Keratinocyte (primary cell): ENCODE results near the gene CXCL1. TPM values are rescaled to one million over a fixed set of nuclear protein-coding genes. Genes with fewer than 3 reads are reported as not detected.

Experiments used
- DNase-seq: peaks from one replicate; pipeline ENCODE4 v3.0.0-alpha.2; 2011; ENCODE audit warnings: low read depth, missing footprints, low spot score
- FAIRE-seq: peaks from 2 replicates; lab custom pipeline; 2011; peaks lifted over from hg19 to GRCh38; lab: Jason Lieb, UNC
- H2AFZ ChIP-seq: 2 replicates; pipeline ENCODE4 v1.6.0; 2012; ENCODE audit warnings: low read length, control low read depth, inconsistent platforms; ENCODE audit not compliant: control insufficient read depth
- H3K27ac ChIP-seq: 2 replicates; pipeline ENCODE4 v1.5.1; 2011; ENCODE audit warnings: low read length; ENCODE audit not compliant: control insufficient read depth, insufficient read depth
- H3K27me3 ChIP-seq: 3 replicates; pipeline ENCODE4 v1.6.0; 2011; ENCODE audit warnings: low read length; ENCODE audit not compliant: control insufficient read depth, insufficient read depth; ENCODE audit errors: extremely low read depth
- H3K36me3 ChIP-seq, 2 experiments: 2 replicates in 1 of 2; 3 replicates in 1 of 2; pipeline ENCODE4 v1.5.1; 2011; ENCODE audit warnings: low read length in 2 of 2, mild to moderate bottlenecking in 1 of 2; ENCODE audit not compliant: control insufficient read depth in 2 of 2, insufficient read depth in 2 of 2; ENCODE audit errors: extremely low read depth in 1 of 2
- H3K4me1 ChIP-seq: 3 replicates; pipeline ENCODE4 v1.5.1; 2011; ENCODE audit warnings: low read length; ENCODE audit not compliant: control insufficient read depth, insufficient read depth; ENCODE audit errors: extremely low read depth
- H3K4me2 ChIP-seq: 3 replicates; pipeline ENCODE4 v1.6.0; 2011; ENCODE audit warnings: low read depth, low read length; ENCODE audit not compliant: control insufficient read depth, insufficient read depth; ENCODE audit errors: extremely low read depth
- H3K4me3 ChIP-seq, 3 experiments: fragments of 200-600 bp in 1 of 3; sonication (generic) in 1 of 3; 2 replicates in 2 of 3; 3 replicates in 1 of 3; pipeline ENCODE4 v1.5.1; 2011 to 2016; ENCODE audit warnings: low read length in 3 of 3, mild to moderate bottlenecking in 3 of 3, control low read depth in 2 of 3, inconsistent platforms in 1 of 3, low read depth in 1 of 3, mixed read lengths in 1 of 3, mixed run types in 1 of 3, moderate library complexity in 1 of 3; ENCODE audit not compliant: control insufficient read depth in 2 of 3, insufficient read depth in 2 of 3; ENCODE audit errors: extremely low read depth in 1 of 3
- H3K79me2 ChIP-seq: 2 replicates; pipeline ENCODE4 v1.6.0; 2012; ENCODE audit warnings: low read length; ENCODE audit not compliant: control insufficient read depth, insufficient read depth
- H3K9ac ChIP-seq: 3 replicates; pipeline ENCODE4 v1.6.0; 2011; ENCODE audit warnings: low read length; ENCODE audit not compliant: control insufficient read depth, insufficient read depth; ENCODE audit errors: extremely low read depth
- H3K9me1 ChIP-seq: 3 replicates; pipeline ENCODE4 v1.6.0; 2011; ENCODE audit warnings: low read length; ENCODE audit not compliant: control insufficient read depth, insufficient read depth; ENCODE audit errors: extremely low read depth
- H3K9me3 ChIP-seq: 2 replicates; pipeline ENCODE4 v1.5.1; 2012; ENCODE audit warnings: low read depth, low read length; ENCODE audit not compliant: control insufficient read depth
- H4K20me1 ChIP-seq: 3 replicates; pipeline ENCODE4 v1.6.0; 2011; ENCODE audit warnings: low read length; ENCODE audit not compliant: control insufficient read depth, insufficient read depth; ENCODE audit errors: extremely low read depth
- CTCF ChIP-seq, 3 experiments: IDR thresholded peaks in 1 of 3; conservative IDR thresholded peaks in 1 of 3; optimal IDR thresholded peaks in 1 of 3; 2 replicates in 2 of 3; 3 replicates in 1 of 3; pipeline versions ENCODE3 to v1.5.1; 2011; ENCODE audit warnings: low read length in 3 of 3, mild to moderate bottlenecking in 3 of 3, moderate library complexity in 2 of 3, control low read depth in 1 of 3, inconsistent platforms in 1 of 3; ENCODE audit not compliant: insufficient read depth in 2 of 3; ENCODE audit errors: extremely low read depth in 1 of 3
- EZH2 ChIP-seq: IDR thresholded peaks from one replicate; pipeline ENCODE4 v1.6.1; 2012; ENCODE audit warnings: inconsistent platforms, mild to moderate bottlenecking, low read length, moderate library complexity
- dilution Hi-C: fragments of 300-500 bp; cut with MboI; formaldehyde crosslinking; loops from one replicate; pipeline ENCODE4 v1.7.0; 2020; ENCODE audit warnings: low sequenced_read_pairs; ENCODE audit not compliant: extremely low pct_ligation_motif_present
- polyA plus RNA-seq, 5 experiments: library from polyadenylated mRNA; depleted of rRNA in 3 of 5; stranded (reverse) in 3 of 5; stranded (forward) in 1 of 5; unstranded in 1 of 5; fragments of >200 nt; gene quantifications; 1 replicate in 1 of 5; 2 replicates in 3 of 5; 3 replicates in 1 of 5; pipeline versions ENCODE4 v1.2.1 to v1.2.3, GENCODE V29; 2011 to 2012; ENCODE audit warnings: missing spikeins in 2 of 5, low read depth in 1 of 5, low replicate concordance in 1 of 5

The CXCL1 gene
- polyA plus RNA-seq, 1 donor (not counting 4 experiments of a cell fraction or from before 2014, with no cell fraction given) = 35.5 TPM

- no peaks in the 10 kb centered on the region for H3K79me2 ChIP-seq
- no peaks in the 10 kb centered on the region for H3K9me3 ChIP-seq
- H3K36me3 ChIP-seq = no peaks in the 10 kb centered on the region
- TF ChIP-seq CTCF (optimal IDR thresholded peaks at IDR 0.05 in 1 of 3, IDR thresholded peaks at IDR 0.05 in 1 of 3, conservative IDR thresholded peaks at IDR 0.05 in 1 of 3; ENCODE audit: extremely low read depth in 1 of 3, insufficient read depth in 2 of 3, low read length in 3 of 3) (no peak), EZH2 (no peak)
- no peak overlapping the region for H3K9ac ChIP-seq
- no peak overlapping the region for H3K4me3 ChIP-seq
- H3K27ac ChIP-seq = peak overlapping the region; percentile 16
- FAIRE-seq = peak; percentile 79
- no peaks in the 10 kb centered on the region for H4K20me1 ChIP-seq
- H3K27me3 ChIP-seq = no peaks in the 10 kb centered on the region
- peak overlapping the region; percentile 52 for H3K4me2 ChIP-seq
- dilution Hi-C loops = no loop called here
- DNase-seq = no peak
- no peaks in the 10 kb centered on the region for H3K9me1 ChIP-seq
- peak overlapping the region; percentile 79 for H2AFZ ChIP-seq
- peaks cover 24% of the 10 kb centered on the region for H3K4me1 ChIP-seq
These were observed 14.1 kb downstream of the CXCL1 start for GRCh38 chr4:73883306-73883705.

GRCh38 chr4:73885574-73886267 lies 16.5 kb downstream of the CXCL1 start:
- Histone ChIP-seq H3K27me3 (no peaks in the 10 kb centered on the region), H4K20me1 (no peaks in the 10 kb centered on the region), H3K79me2 (no peaks in the 10 kb centered on the region), H2AFZ (peak overlapping the region; percentile 64), H3K4me1 (peaks cover 24% of the 10 kb centered on the region), H3K9ac (no peak overlapping the region), H3K36me3 (no peaks in the 10 kb centered on the region), H3K9me1 (no peaks in the 10 kb centered on the region), H3K9me3 (no peaks in the 10 kb centered on the region), H3K27ac (no peak overlapping the region), H3K4me2 (peak overlapping the region; percentile 59), H3K4me3 (no peak overlapping the region)
- no peak for TF ChIP-seq EZH2
- TF ChIP-seq CTCF (optimal IDR thresholded peaks at IDR 0.05 in 1 of 3, IDR thresholded peaks at IDR 0.05 in 1 of 3, conservative IDR thresholded peaks at IDR 0.05 in 1 of 3; ENCODE audit: extremely low read depth in 1 of 3, insufficient read depth in 2 of 3, low read length in 3 of 3) = no peak
- dilution Hi-C loops = no loop called here
- DNase-seq (no peak), FAIRE-seq (peak; percentile 87)
